Testis (tissue), 2 donors: ENCODE measurements around the gene ZNF521.

Experiments
- POLR2A ChIP-seq: fragments of 450-650 bp; IDR thresholded peaks from one replicate; pipeline ENCODE4 v1.6.1; 2017; ENCODE audit warnings: antibody characterized with exemption, mild to moderate bottlenecking, moderate library complexity
- TF ChIP-seq, protein P1 (sequence below), 3 experiments: fragments of 450-650 bp in 2 of 3; fragments of 200-600 bp in 1 of 3; sonication (generic) in 1 of 3; IDR thresholded peaks; one replicate each; pipeline ENCODE4 v1.5.1; 2016 to 2019; ENCODE audit warnings: antibody characterized with exemption in 3 of 3, mild to moderate bottlenecking in 2 of 3, moderate library complexity in 1 of 3

DNA sequence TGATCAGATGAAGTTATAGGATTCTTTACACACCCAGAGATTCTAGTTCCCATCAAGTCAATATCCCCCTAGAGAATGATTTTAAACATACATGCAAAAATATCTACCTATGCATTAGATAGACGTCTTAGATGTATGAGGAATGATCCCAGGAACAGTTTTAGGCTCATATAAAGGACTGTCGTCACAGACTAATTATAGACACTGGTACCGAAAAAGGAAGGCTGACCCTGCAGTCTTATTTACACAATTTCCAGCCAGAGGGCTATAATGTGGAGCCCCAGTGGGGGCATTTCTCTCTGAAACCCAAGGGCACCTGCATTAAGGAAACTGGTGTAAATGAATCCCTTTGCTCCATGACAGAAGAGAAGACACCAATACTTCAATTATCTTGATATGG is 170.4 kb downstream of the ZNF521 start:
- TF ChIP-seq, protein P1, sequence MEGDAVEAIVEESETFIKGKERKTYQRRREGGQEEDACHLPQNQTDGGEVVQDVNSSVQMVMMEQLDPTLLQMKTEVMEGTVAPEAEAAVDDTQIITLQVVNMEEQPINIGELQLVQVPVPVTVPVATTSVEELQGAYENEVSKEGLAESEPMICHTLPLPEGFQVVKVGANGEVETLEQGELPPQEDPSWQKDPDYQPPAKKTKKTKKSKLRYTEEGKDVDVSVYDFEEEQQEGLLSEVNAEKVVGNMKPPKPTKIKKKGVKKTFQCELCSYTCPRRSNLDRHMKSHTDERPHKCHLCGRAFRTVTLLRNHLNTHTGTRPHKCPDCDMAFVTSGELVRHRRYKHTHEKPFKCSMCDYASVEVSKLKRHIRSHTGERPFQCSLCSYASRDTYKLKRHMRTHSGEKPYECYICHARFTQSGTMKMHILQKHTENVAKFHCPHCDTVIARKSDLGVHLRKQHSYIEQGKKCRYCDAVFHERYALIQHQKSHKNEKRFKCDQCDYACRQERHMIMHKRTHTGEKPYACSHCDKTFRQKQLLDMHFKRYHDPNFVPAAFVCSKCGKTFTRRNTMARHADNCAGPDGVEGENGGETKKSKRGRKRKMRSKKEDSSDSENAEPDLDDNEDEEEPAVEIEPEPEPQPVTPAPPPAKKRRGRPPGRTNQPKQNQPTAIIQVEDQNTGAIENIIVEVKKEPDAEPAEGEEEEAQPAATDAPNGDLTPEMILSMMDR (IDR thresholded peaks at IDR 0.05): no peak
- no peak for TF ChIP-seq POLR2A
